Suprapubic skin (tissue), 4 donors: ENCODE results near the gene GBGT1. TPM values are rescaled to one million over a fixed set of nuclear protein-coding genes. Genes with fewer than 3 reads are reported as not detected.

Source experiments
- DNase-seq, 2 donors: peaks; one replicate each; pipeline ENCODE4 v3.0.0-alpha.2; 2019; ENCODE audit warnings: low spot score in 2 of 2
- H3K27ac ChIP-seq: fragments of 200-600 bp; sonication (generic); one replicate; pipeline ENCODE4 v1.5.1; 2019
- H3K27me3 ChIP-seq: fragments of 200-600 bp; sonication (generic); one replicate; pipeline ENCODE4 v1.5.1; 2019
- H3K36me3 ChIP-seq: fragments of 200-600 bp; sonication (generic); one replicate; pipeline ENCODE4 v1.5.1; 2019
- H3K4me1 ChIP-seq: fragments of 200-600 bp; sonication (generic); one replicate; pipeline ENCODE4 v1.5.1; 2019
- H3K4me3 ChIP-seq: fragments of 200-600 bp; sonication (generic); one replicate; pipeline ENCODE4 v1.5.1; 2019; ENCODE audit warnings: mild to moderate bottlenecking
- H3K9me3 ChIP-seq: fragments of 200-600 bp; sonication (generic); one replicate; pipeline ENCODE4 v1.5.1; 2019
- EP300 ChIP-seq: sonication (generic); formaldehyde crosslinking; IDR thresholded peaks from one replicate; pipeline ENCODE4 v1.6.1; 2017; ENCODE audit warnings: antibody characterized with exemption
- POLR2A ChIP-seq, 2 donors: fragments of 450-650 bp; IDR thresholded peaks; one replicate each; pipeline ENCODE4 v1.6.1; 2017; ENCODE audit warnings: antibody characterized with exemption in 2 of 2, mild to moderate bottlenecking in 2 of 2, moderate library complexity in 2 of 2
- POLR2AphosphoS5 ChIP-seq, 3 donors: sonication (generic); formaldehyde crosslinking; IDR thresholded peaks; one replicate each; pipeline ENCODE4 v1.6.1; 2017; ENCODE audit warnings: antibody characterized with exemption in 3 of 3
- WGBS: methylation state at CpG from one replicate; pipeline ENCODE4 v1.1.5; 2018; 5-methylcytosine and 5-hydroxymethylcytosine counted together
- total RNA-seq, 4 donors: library from RNA; depleted of rRNA; stranded (reverse); fragments of >200 nt; gene quantifications; one replicate each; pipeline ENCODE4 v1.1.0, GENCODE V29; 2016
- TF ChIP-seq, protein P1 (sequence below), 2 donors: fragments of 200-600 bp in 1 of 2; fragments of 450-650 bp in 1 of 2; sonication (generic) in 1 of 2; IDR thresholded peaks; one replicate each; pipeline ENCODE4 v1.5.1; 2016 to 2019; ENCODE audit warnings: antibody characterized with exemption in 2 of 2, mild to moderate bottlenecking in 1 of 2, moderate library complexity in 1 of 2

The GBGT1 gene
- total RNA-seq, 4 donors from 2014 or later = 2.6 to 14.6 (median 5.8) TPM

DNA sequence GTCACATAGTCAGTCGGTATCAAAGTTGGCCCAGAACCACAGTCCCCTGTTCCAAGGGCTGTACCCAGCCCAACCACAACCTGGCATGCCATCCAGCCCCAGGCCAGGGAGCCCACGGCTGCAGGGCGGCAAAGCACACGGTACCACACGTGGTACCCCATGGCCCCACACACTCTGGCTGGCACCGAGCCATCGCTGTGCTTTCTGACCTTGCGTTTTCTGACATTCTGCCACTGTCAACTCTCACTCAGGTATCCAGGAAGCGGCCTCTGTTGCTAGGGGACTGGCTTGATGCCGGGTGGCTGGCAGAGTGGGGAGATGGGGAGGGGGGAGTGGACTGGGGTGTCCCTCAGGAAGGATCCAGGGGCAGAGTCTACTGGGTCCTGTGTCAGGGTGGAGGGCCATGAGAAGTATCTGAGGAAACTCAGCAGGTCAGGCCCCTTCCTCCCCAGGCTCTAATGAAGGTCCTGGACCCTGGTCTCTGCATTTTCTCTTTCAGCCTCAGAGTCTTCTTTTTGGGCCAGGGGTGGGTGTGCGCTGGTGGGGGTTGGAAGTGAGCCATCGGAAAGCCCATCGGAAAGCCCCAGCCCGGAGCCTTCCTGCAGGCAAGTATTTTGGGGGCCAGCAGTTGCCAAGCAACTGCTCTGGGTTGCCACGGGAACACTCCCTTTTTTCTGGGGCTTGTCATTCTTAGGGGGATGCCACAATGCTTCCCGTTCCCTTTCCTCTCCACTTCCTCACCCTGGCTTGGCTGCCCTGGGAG lies 21.7 kb downstream of the GBGT1 start:
- no peak for TF ChIP-seq POLR2AphosphoS5 (IDR thresholded peaks at IDR 0.05)
- TF ChIP-seq, protein P1, sequence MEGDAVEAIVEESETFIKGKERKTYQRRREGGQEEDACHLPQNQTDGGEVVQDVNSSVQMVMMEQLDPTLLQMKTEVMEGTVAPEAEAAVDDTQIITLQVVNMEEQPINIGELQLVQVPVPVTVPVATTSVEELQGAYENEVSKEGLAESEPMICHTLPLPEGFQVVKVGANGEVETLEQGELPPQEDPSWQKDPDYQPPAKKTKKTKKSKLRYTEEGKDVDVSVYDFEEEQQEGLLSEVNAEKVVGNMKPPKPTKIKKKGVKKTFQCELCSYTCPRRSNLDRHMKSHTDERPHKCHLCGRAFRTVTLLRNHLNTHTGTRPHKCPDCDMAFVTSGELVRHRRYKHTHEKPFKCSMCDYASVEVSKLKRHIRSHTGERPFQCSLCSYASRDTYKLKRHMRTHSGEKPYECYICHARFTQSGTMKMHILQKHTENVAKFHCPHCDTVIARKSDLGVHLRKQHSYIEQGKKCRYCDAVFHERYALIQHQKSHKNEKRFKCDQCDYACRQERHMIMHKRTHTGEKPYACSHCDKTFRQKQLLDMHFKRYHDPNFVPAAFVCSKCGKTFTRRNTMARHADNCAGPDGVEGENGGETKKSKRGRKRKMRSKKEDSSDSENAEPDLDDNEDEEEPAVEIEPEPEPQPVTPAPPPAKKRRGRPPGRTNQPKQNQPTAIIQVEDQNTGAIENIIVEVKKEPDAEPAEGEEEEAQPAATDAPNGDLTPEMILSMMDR (IDR thresholded peaks at IDR 0.05) = no peak
- WGBS = 36% methylated on average over 8 of the region's 16 CpGs
- peak in 1 of 2 donors; percentile 91 for DNase-seq
- peaks cover 94% of the 10 kb centered on the region for H3K4me1 ChIP-seq
- H3K27me3 ChIP-seq = no peaks in the 10 kb centered on the region
- H3K9me3 ChIP-seq = no peaks in the 10 kb centered on the region
- no peaks in the 10 kb centered on the region for H3K36me3 ChIP-seq
- H3K27ac ChIP-seq = peak overlapping the region; percentile 9
- H3K4me3 ChIP-seq = no peak overlapping the region

DNA sequence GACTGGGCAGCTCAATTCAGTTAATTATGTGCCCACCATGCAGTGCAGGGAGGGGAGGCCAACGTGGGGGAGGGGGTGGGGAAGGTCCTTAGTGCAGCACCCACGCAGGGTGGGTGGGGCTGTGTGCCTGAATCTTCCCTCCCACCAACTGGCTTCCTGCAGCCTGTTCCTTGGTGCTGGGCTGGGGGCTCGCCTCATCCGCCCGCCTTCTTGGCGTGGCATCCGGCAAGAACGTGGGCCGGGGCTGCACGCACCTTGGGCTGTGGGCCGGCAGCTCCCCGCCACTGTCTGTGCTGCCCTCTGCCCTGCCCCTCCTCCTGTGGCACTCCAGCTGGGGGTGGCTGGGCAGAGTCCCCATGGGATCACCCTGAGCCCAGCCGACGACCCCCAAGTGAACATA lies 23.1 kb downstream of the GBGT1 start:
- 73% methylated on average over 3 of the region's 14 CpGs for WGBS
- Histone ChIP-seq H3K36me3 (no peaks in the 10 kb centered on the region), H3K4me3 (no peak overlapping the region), H3K9me3 (no peaks in the 10 kb centered on the region), H3K4me1 (peaks cover 97% of the 10 kb centered on the region), H3K27ac (no peak overlapping the region), H3K27me3 (no peaks in the 10 kb centered on the region)
- TF ChIP-seq, protein P1 (IDR thresholded peaks at IDR 0.05) = no peak
- TF ChIP-seq POLR2A (IDR thresholded peaks at IDR 0.05) (no peak), EP300 (no peak), POLR2AphosphoS5 (IDR thresholded peaks at IDR 0.05) (no peak)
- DNase-seq = no peak

DNA sequence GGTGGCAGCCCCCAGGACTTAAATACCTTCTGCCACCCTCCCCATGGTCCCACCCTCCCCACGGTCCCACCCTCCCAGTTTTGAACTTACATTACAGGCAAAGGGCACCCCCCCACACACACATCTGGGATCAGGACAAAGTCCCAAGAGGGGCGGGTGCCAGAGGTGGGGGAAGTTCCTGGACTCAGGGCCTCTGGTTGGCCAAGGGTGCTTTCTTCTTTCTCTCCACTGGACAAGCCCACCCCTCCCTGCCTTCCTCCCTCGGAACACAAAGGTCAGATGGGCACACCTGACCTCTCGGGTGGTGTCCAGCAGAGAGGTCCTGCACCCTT lies 23.6 kb downstream of the GBGT1 start:
- no peaks in the 10 kb centered on the region for H3K36me3 ChIP-seq
- DNase-seq = no peak
- peaks cover 98% of the 10 kb centered on the region for H3K4me1 ChIP-seq
- WGBS = 50% methylated on average over 2 of the region's 4 CpGs
- TF ChIP-seq POLR2A (IDR thresholded peaks at IDR 0.05) = no peak
- TF ChIP-seq, protein P1 (IDR thresholded peaks at IDR 0.05) = no peak
- no peak for TF ChIP-seq EP300
- TF ChIP-seq POLR2AphosphoS5 (IDR thresholded peaks at IDR 0.05) = no peak
- no peaks in the 10 kb centered on the region for H3K27me3 ChIP-seq
- H3K9me3 ChIP-seq = no peaks in the 10 kb centered on the region
- H3K27ac ChIP-seq = no peak overlapping the region
- H3K4me3 ChIP-seq = no peak overlapping the region

DNA sequence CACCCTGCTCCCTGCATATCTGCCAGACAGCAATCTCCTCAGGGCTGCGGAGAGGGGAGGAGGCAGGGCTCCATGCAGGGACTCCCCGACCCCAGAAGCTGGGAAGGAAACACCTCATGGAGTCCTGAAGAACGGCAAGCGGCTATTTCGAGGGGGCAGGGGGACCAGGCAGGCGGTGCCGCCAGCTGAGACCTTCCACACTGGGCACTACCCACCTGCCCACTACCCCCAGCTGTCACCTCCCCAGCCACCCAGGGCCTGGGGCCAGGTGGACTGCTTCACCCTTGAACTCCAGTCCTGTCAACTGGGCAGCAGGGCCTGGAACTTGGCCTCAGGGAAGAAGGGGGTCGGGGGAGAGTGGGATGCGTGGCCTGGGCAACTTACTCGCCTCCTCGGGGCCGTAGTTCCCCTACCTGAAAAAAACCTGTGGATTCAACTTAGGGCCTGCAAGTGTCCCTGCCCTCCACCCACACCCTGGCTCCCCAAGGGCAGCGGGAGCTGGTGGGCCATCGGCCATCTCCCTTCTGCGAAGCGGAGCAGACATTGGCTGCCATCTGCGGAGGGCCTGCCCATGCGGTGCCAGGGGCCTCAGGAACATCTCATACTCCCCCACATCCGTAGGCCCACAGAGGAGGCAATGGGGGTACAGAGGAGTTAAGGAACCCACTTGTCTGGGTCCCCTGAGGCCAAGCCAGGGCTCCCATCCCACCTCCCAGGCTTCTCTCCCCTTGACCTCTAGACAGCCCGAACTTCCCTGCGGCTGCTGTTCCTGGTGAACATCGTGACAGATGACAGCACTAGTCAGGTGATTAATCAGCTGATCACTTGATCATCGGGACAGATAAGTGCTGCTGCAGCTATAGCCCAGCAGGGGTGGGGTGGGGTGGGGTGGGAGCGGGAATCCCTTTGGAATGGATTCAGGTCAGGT lies 24.2 kb downstream of the GBGT1 start:
- 71% methylated on average over 17 of the region's 24 CpGs for WGBS
- Histone ChIP-seq H3K4me1 (peaks cover 98% of the 10 kb centered on the region), H3K27ac (no peak overlapping the region), H3K9me3 (no peaks in the 10 kb centered on the region), H3K36me3 (no peaks in the 10 kb centered on the region), H3K4me3 (no peak overlapping the region), H3K27me3 (no peaks in the 10 kb centered on the region)
- peak in 1 of 2 donors; percentile 64 for DNase-seq
- TF ChIP-seq POLR2AphosphoS5 (IDR thresholded peaks at IDR 0.05) (no peak), EP300 (no peak), POLR2A (IDR thresholded peaks at IDR 0.05) (no peak)
- TF ChIP-seq, protein P1 (IDR thresholded peaks at IDR 0.05) = no peak
